Right lobe of liver (tissue), 6 donors: Measurements from ENCODE around the gene IWS1. TPM values are rescaled to one million over a fixed set of nuclear protein-coding genes. Genes with fewer than 3 reads are reported as not detected.

Experiments used
- ATAC-seq, 4 donors: fragments of 200-7000 bp; cut with Tn5 transposase; one replicate each; pipeline ENCODE4 v1.9.1; 2020; ENCODE audit warnings: mild to moderate bottlenecking in 4 of 4, moderate library complexity in 4 of 4
- DNase-seq, 3 donors: peaks; one replicate each; pipeline ENCODE4 v3.0.0-alpha.2; 2020
- H3K27ac ChIP-seq, 3 donors: fragments of 200-600 bp; one replicate each; pipeline ENCODE4 v1.8.0; 2022
- H3K27me3 ChIP-seq, 2 donors: fragments of 200-600 bp; one replicate each; pipeline ENCODE4 v1.8.0; 2022
- H3K36me3 ChIP-seq, 4 donors: fragments of 200-600 bp; sonication (generic) in 1 of 4; one replicate each; pipeline versions ENCODE4 v1.5.1 to v1.8.0; 2017 to 2022; ENCODE audit warnings: control low read depth in 1 of 4
- H3K4me1 ChIP-seq, 4 donors: fragments of 200-600 bp; sonication (generic) in 1 of 4; one replicate each; pipeline versions ENCODE4 v1.5.1 to v1.8.0; 2017 to 2022; ENCODE audit warnings: control low read depth in 1 of 4
- H3K4me3 ChIP-seq, 3 donors: fragments of 200-600 bp; one replicate each; pipeline ENCODE4 v1.8.0; 2022
- H3K9me3 ChIP-seq, 4 donors: fragments of 200-600 bp; sonication (generic) in 1 of 4; one replicate each; pipeline versions ENCODE4 v1.5.1 to v1.8.0; 2017 to 2022; ENCODE audit warnings: control low read depth in 1 of 4
- POLR2A ChIP-seq: fragments of 450-650 bp; IDR thresholded peaks from one replicate; pipeline ENCODE4 v1.6.1; 2017; ENCODE audit warnings: antibody characterized with exemption, mild to moderate bottlenecking
- WGBS: methylation state at CpG from one replicate; pipeline ENCODE4 v1.1.6; 2018; ENCODE audit warnings: low coverage, low lambda C conversion rate; ENCODE audit not compliant: insufficient coverage; ENCODE audit errors: missing lambda C conversion rate; 5-methylcytosine and 5-hydroxymethylcytosine counted together
- intact Hi-C, 2 donors: fragments of 100-400 bp; cut with DNase I; formaldehyde crosslinking; loops; one replicate each; pipeline versions ENCODE4 v1.11.2 to v1.14.1; 2022
- total RNA-seq, 6 experiments: library from RNA; depleted of rRNA in 2 of 6; stranded (reverse); fragments of >200 nt in 2 of 6; fragmentation: NEBNext Ultra II Directional in 3 of 6; extraction: Animal tissue kit (Norgen Biotek cat#: 25700) in 3 of 6; gene quantifications; one replicate each; pipeline versions ENCODE4 v1.1.0 to v1.2.4, GENCODE V29; 2016 to 2023
- TF ChIP-seq, protein P1 (sequence below), 4 donors: fragments of 200-600 bp in 3 of 4; fragments of 450-650 bp in 1 of 4; IDR thresholded peaks; one replicate each; pipeline versions ENCODE4 v1.5.1 to v1.8.0; 2016 to 2022; ENCODE audit warnings: antibody characterized with exemption in 4 of 4, mild to moderate bottlenecking in 2 of 4
- donor health status: DM: no; HTN: yes; CAD: no.
- donor health status: DM: no; HTN: no; CAD: no.
- donor health status: DM: no; HTN: no; CAD: no.
- donor health status: DM: no; HTN: yes; CAD: no.
- donor health status: DM: no; HTN: yes; CAD: no.

IWS1 gene
- total RNA-seq, 6 experiments from 2014 or later: 15.7 to 27.9 (median 20.1) TPM

DNA sequence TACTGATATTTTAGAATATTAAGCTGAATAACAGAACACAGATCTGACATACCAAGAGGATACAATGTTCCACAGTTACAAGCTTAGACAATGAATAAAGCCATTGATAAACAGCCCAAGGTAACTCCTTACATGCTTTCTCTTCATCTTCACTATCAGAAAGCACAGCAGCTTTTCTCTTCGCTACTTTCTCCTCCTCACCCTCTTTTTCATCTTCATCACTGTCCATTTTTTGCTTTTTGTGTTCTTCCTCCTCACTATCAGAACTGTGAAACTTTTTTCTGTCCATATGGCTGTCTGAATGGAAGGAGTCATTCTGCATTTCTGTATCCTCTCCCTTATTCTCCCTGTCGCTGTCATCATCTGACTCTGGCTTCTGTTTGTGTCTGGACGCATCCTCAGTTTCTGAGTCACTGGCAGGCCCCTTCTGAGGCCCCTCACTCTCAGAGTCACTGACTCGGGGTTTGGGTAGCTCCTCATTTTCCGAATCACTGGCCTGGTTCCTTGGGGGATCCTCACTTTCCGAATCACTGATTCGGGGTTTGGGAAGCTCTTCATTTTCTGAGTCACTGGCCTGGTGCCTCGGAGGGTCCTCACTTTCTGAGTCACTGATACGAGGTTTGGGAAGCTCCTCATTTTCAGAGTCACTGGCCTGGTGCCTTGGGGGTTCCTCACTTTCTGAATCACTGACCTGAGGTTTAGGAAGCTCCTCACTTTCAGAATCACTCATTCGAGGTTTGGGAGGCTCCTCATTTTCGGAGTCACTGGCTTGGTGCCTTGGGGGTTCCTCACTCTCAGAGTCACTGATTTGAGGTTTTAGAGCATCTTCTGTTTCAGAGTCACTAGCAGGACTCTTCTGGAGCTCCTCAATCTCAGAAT lies 21.5 kb downstream of the IWS1 start:
- intact Hi-C loops: no loop called here
- Histone ChIP-seq H3K27me3 (no peaks in the 10 kb centered on the region), H3K4me3 (no peak overlapping the region), H3K9me3 (no peaks in the 10 kb centered on the region), H3K4me1 (peaks cover 0 to 26% (median 6%) of the 10 kb centered on the region in 4 donors), H3K36me3 (peaks cover 8 to 59% (median 26%) of the 10 kb centered on the region in 4 donors), H3K27ac (no peak overlapping the region)
- TF ChIP-seq, protein P1, sequence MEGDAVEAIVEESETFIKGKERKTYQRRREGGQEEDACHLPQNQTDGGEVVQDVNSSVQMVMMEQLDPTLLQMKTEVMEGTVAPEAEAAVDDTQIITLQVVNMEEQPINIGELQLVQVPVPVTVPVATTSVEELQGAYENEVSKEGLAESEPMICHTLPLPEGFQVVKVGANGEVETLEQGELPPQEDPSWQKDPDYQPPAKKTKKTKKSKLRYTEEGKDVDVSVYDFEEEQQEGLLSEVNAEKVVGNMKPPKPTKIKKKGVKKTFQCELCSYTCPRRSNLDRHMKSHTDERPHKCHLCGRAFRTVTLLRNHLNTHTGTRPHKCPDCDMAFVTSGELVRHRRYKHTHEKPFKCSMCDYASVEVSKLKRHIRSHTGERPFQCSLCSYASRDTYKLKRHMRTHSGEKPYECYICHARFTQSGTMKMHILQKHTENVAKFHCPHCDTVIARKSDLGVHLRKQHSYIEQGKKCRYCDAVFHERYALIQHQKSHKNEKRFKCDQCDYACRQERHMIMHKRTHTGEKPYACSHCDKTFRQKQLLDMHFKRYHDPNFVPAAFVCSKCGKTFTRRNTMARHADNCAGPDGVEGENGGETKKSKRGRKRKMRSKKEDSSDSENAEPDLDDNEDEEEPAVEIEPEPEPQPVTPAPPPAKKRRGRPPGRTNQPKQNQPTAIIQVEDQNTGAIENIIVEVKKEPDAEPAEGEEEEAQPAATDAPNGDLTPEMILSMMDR (IDR thresholded peaks at IDR 0.05): no peak
- no peak for TF ChIP-seq POLR2A
- ATAC-seq: no peak
- WGBS: 87% methylated on average over 11 of the region's 11 CpGs
- DNase-seq: no peak

DNA sequence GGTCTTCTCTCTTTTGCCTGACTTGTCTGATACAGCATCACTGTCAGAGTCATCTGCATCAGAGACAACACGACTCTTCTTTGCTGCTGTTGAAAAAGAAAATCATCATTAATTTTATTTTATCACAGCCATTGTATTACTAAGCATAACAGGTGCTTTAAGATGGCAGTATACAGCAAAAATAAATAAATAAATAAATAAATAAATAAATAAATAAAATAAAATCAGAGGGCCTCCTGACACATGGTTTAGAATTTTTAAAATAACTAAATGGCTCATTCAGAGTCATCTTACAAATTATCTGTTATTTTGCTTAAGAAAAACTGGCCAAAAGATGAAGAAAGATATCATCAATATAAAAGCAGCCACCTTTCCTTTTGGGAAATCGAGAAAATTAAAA lies 22.8 kb downstream of the IWS1 start:
- H3K27ac ChIP-seq: no peak overlapping the region
- ATAC-seq (no peak), DNase-seq (no peak)
- H3K27me3 ChIP-seq: no peaks in the 10 kb centered on the region
- no peaks in the 10 kb centered on the region for H3K9me3 ChIP-seq
- intact Hi-C loops: no loop called here
- no peak overlapping the region for H3K4me3 ChIP-seq
- TF ChIP-seq POLR2A: no peak
- TF ChIP-seq, protein P1 (IDR thresholded peaks at IDR 0.05): no peak
- peaks cover 8 to 67% (median 29%) of the 10 kb centered on the region in 4 donors for H3K36me3 ChIP-seq
- 97% methylated on average over 2 of the region's 2 CpGs for WGBS
- peaks cover 0 to 16% (median 3%) of the 10 kb centered on the region in 4 donors for H3K4me1 ChIP-seq

DNA sequence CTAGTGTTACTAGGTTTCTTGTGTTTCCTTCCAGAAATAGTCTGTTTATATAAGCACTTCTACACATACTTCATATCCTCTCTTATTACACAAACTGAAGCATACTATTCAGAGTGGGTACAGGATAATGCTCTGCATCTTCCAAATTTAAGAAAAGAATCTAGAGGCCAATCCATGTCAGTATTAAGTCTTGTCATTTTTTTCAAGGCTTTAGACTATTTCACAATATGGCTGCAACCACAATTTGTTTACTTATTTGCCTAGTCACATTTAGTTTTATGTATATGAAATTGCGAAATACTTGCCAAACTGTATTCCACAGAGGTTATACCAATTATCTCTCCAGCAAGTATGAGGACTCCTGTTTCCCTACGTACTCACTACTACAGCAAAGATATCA lies 27.9 kb downstream of the IWS1 start:
- 85% methylated on average over 2 of the region's 2 CpGs for WGBS
- DNase-seq (no peak), ATAC-seq (no peak)
- no peaks in the 10 kb centered on the region for H3K4me1 ChIP-seq
- H3K36me3 ChIP-seq: peaks cover 0 to 87% (median 32%) of the 10 kb centered on the region in 4 donors
- intact Hi-C loops: no loop called here
- no peaks in the 10 kb centered on the region for H3K9me3 ChIP-seq
- no peak overlapping the region for H3K4me3 ChIP-seq
- H3K27ac ChIP-seq: no peak overlapping the region
- H3K27me3 ChIP-seq: no peaks in the 10 kb centered on the region
- TF ChIP-seq POLR2A: no peak
- TF ChIP-seq, protein P1 (IDR thresholded peaks at IDR 0.05): no peak

DNA sequence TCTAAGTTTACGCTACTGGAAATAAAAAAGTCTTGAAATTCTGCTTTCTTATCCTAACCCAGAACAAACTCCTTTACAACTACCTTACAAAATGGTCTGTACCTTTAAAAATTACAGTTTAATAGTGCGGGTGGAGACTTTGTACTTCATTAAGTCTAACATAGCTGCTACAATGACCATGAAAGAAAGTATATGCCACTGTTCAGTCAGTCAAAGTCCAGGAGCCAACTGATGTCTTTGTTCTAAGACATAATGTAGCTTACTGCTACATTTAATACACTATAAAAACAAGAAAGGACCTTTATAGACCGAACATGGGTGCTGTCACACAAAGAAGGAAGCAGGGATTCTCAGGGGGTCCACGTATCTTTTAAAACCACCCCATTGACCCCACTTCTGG lies 36.0 kb downstream of the IWS1 start:
- Histone ChIP-seq H3K4me1 (no peaks in the 10 kb centered on the region), H3K4me3 (no peak overlapping the region), H3K27ac (no peak overlapping the region), H3K27me3 (no peaks in the 10 kb centered on the region), H3K36me3 (peaks cover 0 to 96% (median 48%) of the 10 kb centered on the region in 4 donors), H3K9me3 (no peaks in the 10 kb centered on the region)
- intact Hi-C loops: no loop called here
- ATAC-seq (no peak), DNase-seq (no peak)
- TF ChIP-seq POLR2A: no peak
- TF ChIP-seq, protein P1 (IDR thresholded peaks at IDR 0.05): no peak
- WGBS: 79% methylated on average over 4 of the region's 4 CpGs
